VCaP (cell line): ENCODE data around the gene APLNR.

Source experiments
- H3K27ac ChIP-seq: fragments of 450-650 bp; 2 replicates; pipeline ENCODE4 v1.5.1; 2017
- CTCF ChIP-seq: fragments of 450-650 bp; conservative IDR thresholded peaks from 2 replicates; pipeline ENCODE4 v1.5.1; 2017; ENCODE audit warnings: mild to moderate bottlenecking, moderate library complexity

The APLNR gene

GRCh38 chr11:57202281-57202680 lies 34.8 kb downstream of the APLNR start:
- TF ChIP-seq CTCF, result no peak
- no peak overlapping the region for H3K27ac ChIP-seq

GRCh38 chr11:57200917-57201316 lies 36.1 kb downstream of the APLNR start:
- H3K27ac ChIP-seq, result no peak overlapping the region
- TF ChIP-seq CTCF, result no peak

GRCh38 chr11:57199330-57199729 lies 37.7 kb downstream of the APLNR start:
- no peak for TF ChIP-seq CTCF
- no peak overlapping the region for H3K27ac ChIP-seq

GRCh38 chr11:57197762-57198161 lies 39.3 kb downstream of the APLNR start:
- no peak for TF ChIP-seq CTCF
- no peak overlapping the region for H3K27ac ChIP-seq

- TF ChIP-seq CTCF, result no peak
- H3K27ac ChIP-seq, result no peak overlapping the region
Observed at GRCh38 chr11:57196596-57196995, 40.5 kb downstream of the APLNR start.

- no peak for TF ChIP-seq CTCF
- no peak overlapping the region for H3K27ac ChIP-seq
Observed at GRCh38 chr11:57192316-57192715, 44.7 kb downstream of the APLNR start.

GRCh38 chr11:57191311-57192219 lies 45.5 kb downstream of the APLNR start:
- H3K27ac ChIP-seq, result no peak overlapping the region
- no peak for TF ChIP-seq CTCF
